Measurements from ENCODE around the gene ERC1.
"Not testable (repeated sequence)": the region's sequence is repeated elsewhere in the genome, so short reads cannot be mapped to it uniquely, and the experiment has no call there.

Gene ERC1

GRCh38 chr12:1255125-1255524 is 264.1 kb downstream of the ERC1 start:
- DNase-seq: not testable (repeated sequence)

GRCh38 chr12:1255854-1256253 is 264.8 kb downstream of the ERC1 start:
- DNase-seq: not testable (repeated sequence)

- DNase-seq: no peak
Measured at GRCh38 chr12:1256285-1256684, 265.3 kb downstream of the ERC1 start.

GRCh38 chr12:1256991-1257390 is 266.0 kb downstream of the ERC1 start:
- no peak for DNase-seq

- no peak for DNase-seq
Measured at GRCh38 chr12:1262011-1262410, 271.0 kb downstream of the ERC1 start.

GRCh38 chr12:1267243-1267642 is 276.2 kb downstream of the ERC1 start:
- DNase-seq: no peak

- DNase-seq: no peak
Measured at GRCh38 chr12:1272142-1272541, 281.1 kb downstream of the ERC1 start.

- DNase-seq: no peak
Measured at GRCh38 chr12:1273051-1273450, 282.0 kb downstream of the ERC1 start.

GRCh38 chr12:1277905-1278304 is 286.9 kb downstream of the ERC1 start:
- DNase-seq: no peak

- no peak for DNase-seq
Measured at GRCh38 chr12:1279050-1279449, 288.0 kb downstream of the ERC1 start.

- no peak for DNase-seq
Measured at GRCh38 chr12:1280059-1280458, 289.0 kb downstream of the ERC1 start.

GRCh38 chr12:1281683-1282366 is 290.8 kb downstream of the ERC1 start:
- DNase-seq: no peak

- no peak for DNase-seq
Measured at GRCh38 chr12:1282670-1283315, 291.8 kb downstream of the ERC1 start.

- no peak for DNase-seq
Measured at GRCh38 chr12:1283316-1283715, 292.3 kb downstream of the ERC1 start.

- DNase-seq: no peak
Measured at GRCh38 chr12:1284611-1285010, 293.6 kb downstream of the ERC1 start.

- DNase-seq: no peak
Measured at GRCh38 chr12:1287446-1287975, 296.5 kb downstream of the ERC1 start.

- no peak for DNase-seq
Measured at GRCh38 chr12:1288333-1288732, 297.3 kb downstream of the ERC1 start.

- DNase-seq: no peak
Measured at GRCh38 chr12:1289371-1290155, 298.5 kb downstream of the ERC1 start.

- no peak for DNase-seq
Measured at GRCh38 chr12:1290716-1291115, 299.7 kb downstream of the ERC1 start.

- no peak for DNase-seq
Measured at GRCh38 chr12:1291601-1292332, 300.7 kb downstream of the ERC1 start.

- DNase-seq: no peak
Measured at GRCh38 chr12:1293901-1294300, 302.9 kb downstream of the ERC1 start.

GRCh38 chr12:1297206-1297605 is 306.2 kb downstream of the ERC1 start:
- DNase-seq: no peak

- DNase-seq: no peak
Measured at GRCh38 chr12:1297639-1298175, 306.7 kb downstream of the ERC1 start.

Data from activated effector memory CD4-positive, alpha-beta T cell treated with Interleukin-2 at 50 U/mL for 16 hours (primary cell).